ENCODE data around the gene PTPRE. TPM values are rescaled to one million over a fixed set of nuclear protein-coding genes. Genes with fewer than 3 reads are reported as not detected.

PTPRE gene
- total RNA-seq, 1 donor from 2014 or later: 2.4 TPM

DNA sequence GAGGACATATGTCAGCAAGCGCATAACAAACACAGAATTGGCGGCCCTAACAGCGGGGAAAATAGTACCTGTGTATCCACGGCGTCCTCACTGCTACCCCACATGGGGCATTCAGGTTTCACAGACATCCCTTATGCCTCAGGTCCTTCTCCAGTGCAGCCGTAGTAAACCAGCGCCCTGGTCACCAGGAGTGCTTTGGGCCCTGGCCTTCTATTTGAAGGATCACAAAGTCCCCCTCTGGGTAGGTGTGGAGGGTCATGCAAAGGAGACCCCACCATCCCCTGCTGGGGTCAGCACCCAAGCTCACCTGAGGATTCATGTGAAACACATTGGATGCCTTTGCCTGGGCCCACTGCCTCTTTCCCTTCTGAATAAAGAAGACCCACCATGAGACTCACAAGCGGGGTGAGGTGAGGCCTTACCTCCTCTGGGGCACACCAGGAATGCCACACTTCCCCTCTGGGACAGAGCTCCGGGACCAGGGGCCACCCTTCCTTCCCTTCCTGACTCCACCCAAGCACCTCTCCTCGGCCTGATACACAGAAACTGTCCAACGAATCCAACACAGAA is 32.9 kb upstream of the PTPRE start:
- TF ChIP-seq, protein P1, sequence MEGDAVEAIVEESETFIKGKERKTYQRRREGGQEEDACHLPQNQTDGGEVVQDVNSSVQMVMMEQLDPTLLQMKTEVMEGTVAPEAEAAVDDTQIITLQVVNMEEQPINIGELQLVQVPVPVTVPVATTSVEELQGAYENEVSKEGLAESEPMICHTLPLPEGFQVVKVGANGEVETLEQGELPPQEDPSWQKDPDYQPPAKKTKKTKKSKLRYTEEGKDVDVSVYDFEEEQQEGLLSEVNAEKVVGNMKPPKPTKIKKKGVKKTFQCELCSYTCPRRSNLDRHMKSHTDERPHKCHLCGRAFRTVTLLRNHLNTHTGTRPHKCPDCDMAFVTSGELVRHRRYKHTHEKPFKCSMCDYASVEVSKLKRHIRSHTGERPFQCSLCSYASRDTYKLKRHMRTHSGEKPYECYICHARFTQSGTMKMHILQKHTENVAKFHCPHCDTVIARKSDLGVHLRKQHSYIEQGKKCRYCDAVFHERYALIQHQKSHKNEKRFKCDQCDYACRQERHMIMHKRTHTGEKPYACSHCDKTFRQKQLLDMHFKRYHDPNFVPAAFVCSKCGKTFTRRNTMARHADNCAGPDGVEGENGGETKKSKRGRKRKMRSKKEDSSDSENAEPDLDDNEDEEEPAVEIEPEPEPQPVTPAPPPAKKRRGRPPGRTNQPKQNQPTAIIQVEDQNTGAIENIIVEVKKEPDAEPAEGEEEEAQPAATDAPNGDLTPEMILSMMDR (IDR thresholded peaks at IDR 0.05; ENCODE audit: unreplicated experiment): no peak
- Mint-ChIP-seq H3K27ac (no peak overlapping the region), H3K9me3 (ENCODE audit: low read depth) (peaks cover 1% of the 10 kb centered on the region), H3K27me3 (no peaks in the 10 kb centered on the region), H3K36me3 (ENCODE audit: insufficient read depth) (no peaks in the 10 kb centered on the region), H3K4me3 (ENCODE audit: low read depth) (no peak overlapping the region), H3K4me1 (ENCODE audit: low read depth) (peaks cover 2% of the 10 kb centered on the region)
- no peak for DNase-seq (ENCODE audit: low spot score, unreplicated experiment)

DNA sequence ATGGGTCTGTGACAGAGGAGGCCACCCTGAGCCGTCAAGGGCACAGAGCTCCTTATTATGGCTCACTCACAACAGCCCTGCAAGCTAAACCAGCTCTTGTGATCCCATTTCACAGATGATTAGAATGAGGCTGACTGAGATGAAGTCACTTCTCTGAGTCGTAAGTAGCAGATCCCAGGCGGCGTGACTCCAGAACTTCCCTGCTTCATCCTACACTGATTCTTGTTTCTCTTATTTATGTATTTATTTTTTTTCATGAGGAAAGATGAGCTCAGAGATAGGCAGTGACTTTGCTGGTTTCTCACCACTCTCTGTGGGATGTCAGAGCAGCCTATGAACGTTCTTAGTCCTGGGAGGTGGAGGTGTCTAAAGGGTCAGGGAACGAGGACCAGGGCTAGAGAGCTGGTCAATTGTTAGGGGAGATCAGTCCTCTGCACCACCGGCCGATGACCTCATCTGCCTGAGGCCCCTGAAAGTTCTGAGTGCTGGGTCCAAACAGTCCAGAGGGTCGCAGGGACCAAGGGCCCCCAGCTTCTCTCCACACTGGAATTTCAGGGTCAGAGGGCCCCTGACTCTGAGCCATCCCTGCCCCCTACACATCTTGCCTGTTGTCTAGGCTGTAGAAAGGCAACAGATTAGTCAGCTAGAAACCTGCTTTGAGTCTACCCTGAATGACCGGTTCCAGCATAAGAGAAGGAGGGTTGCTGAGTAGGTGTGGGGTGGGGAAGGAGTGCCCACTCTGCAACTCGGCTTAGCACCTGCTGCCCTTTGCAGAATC is 32.0 kb upstream of the PTPRE start:
- Mint-ChIP-seq H3K27ac (no peak overlapping the region), H3K4me3 (ENCODE audit: low read depth) (no peak overlapping the region), H3K4me1 (ENCODE audit: low read depth) (peaks cover 7% of the 10 kb centered on the region), H3K9me3 (ENCODE audit: low read depth) (no peaks in the 10 kb centered on the region), H3K27me3 (no peaks in the 10 kb centered on the region), H3K36me3 (ENCODE audit: insufficient read depth) (no peaks in the 10 kb centered on the region)
- TF ChIP-seq, protein P1 (IDR thresholded peaks at IDR 0.05; ENCODE audit: unreplicated experiment): no peak
- DNase-seq (ENCODE audit: low spot score, unreplicated experiment): no peak

DNA sequence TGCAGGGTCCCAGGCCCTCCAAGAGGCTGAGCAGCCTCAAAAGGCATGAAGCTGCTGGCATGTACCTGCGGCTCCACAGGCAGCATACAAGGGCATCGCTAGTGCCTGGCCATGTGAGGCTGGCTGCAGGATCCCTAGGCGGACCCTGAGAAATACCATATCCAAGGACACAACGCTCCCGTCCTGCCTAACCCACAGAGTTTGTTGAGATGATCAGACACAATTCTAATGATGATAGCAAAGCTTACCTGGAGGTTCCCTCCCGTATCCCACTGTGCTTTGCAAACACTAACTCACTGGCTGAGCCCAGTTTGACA is 31.5 kb upstream of the PTPRE start:
- Mint-ChIP-seq H3K4me3 (ENCODE audit: low read depth) (no peak overlapping the region), H3K9me3 (ENCODE audit: low read depth) (no peaks in the 10 kb centered on the region), H3K4me1 (ENCODE audit: low read depth) (peaks cover 7% of the 10 kb centered on the region), H3K36me3 (ENCODE audit: insufficient read depth) (no peaks in the 10 kb centered on the region), H3K27me3 (no peaks in the 10 kb centered on the region), H3K27ac (no peak overlapping the region)
- DNase-seq (ENCODE audit: low spot score, unreplicated experiment): no peak
- TF ChIP-seq, protein P1 (IDR thresholded peaks at IDR 0.05; ENCODE audit: unreplicated experiment): no peak

DNA sequence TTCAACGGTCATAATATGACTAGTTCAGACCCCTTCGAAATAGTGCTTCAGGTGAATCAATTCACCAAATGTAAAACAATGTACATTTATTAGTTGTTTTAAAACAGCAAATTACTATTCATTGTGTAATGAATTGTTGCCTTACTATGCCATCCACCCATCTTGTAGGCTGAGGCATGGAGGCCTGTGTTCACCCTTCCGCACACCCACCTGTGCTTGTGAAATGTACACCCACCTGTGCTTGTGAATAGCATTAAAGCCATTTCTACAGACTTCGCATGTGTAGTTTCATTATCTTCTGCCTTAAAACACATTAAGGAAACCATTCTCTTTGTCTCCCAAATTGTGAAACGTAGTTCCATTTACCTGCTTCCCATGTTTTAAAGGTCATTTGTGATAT is 31.0 kb upstream of the PTPRE start:
- Mint-ChIP-seq H3K27ac (no peak overlapping the region), H3K36me3 (ENCODE audit: insufficient read depth) (no peaks in the 10 kb centered on the region), H3K4me1 (ENCODE audit: low read depth) (peaks cover 9% of the 10 kb centered on the region), H3K27me3 (no peaks in the 10 kb centered on the region), H3K9me3 (ENCODE audit: low read depth) (no peaks in the 10 kb centered on the region), H3K4me3 (ENCODE audit: low read depth) (no peak overlapping the region)
- TF ChIP-seq, protein P1 (IDR thresholded peaks at IDR 0.05; ENCODE audit: unreplicated experiment): no peak
- no peak for DNase-seq (ENCODE audit: low spot score, unreplicated experiment)

DNA sequence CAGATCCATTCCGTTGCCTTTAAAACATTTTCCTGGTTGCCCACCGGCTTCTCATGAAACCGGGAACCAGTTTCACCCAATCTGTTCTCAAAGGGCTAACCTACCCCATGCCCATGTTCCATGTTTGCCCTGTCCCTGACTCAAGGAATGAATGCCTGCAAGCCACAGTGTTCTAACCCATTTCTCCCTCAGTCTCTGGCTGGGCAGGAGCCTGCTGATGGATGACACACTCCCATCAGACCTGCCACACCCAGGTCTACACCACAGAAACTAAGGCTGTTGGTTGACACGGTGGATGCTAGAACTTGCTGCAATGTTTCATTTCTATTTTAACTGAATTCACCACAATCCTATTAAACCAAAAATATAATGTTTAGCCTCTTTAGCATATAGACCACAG is 29.8 kb upstream of the PTPRE start:
- DNase-seq (ENCODE audit: low spot score, unreplicated experiment): no peak
- H3K27me3 Mint-ChIP-seq: no peaks in the 10 kb centered on the region

More for the DNA sequence above, 29.8 kb upstream of the PTPRE start:
- no peaks in the 10 kb centered on the region for H3K36me3 Mint-ChIP-seq (ENCODE audit: insufficient read depth)
- H3K4me3 Mint-ChIP-seq (ENCODE audit: low read depth): no peak overlapping the region
- H3K27ac Mint-ChIP-seq: no peak overlapping the region
- TF ChIP-seq, protein P1 (IDR thresholded peaks at IDR 0.05; ENCODE audit: unreplicated experiment): no peak
- H3K4me1 Mint-ChIP-seq (ENCODE audit: low read depth): peaks cover 15% of the 10 kb centered on the region
- H3K9me3 Mint-ChIP-seq (ENCODE audit: low read depth): no peaks in the 10 kb centered on the region

Measured in progenitor cell of endocrine pancreas (in vitro differentiated cells).